C4-2B (cell line): Measurements from ENCODE around the gene CPLX1.
"Not testable (repeated sequence)": the region's sequence is repeated elsewhere in the genome, so short reads cannot be mapped to it uniquely, and the experiment has no call there.

Experiments used
- H3K27ac ChIP-seq: fragments of 450-650 bp; 2 replicates; pipeline ENCODE4 v1.5.1; 2017
- ZFX ChIP-seq: fragments of 450-650 bp; IDR thresholded peaks from 2 replicates; pipeline ENCODE4 v1.6.1; 2017
- TF ChIP-seq, protein P1 (sequence below): fragments of 450-650 bp; conservative IDR thresholded peaks from 2 replicates; pipeline ENCODE4 v1.5.1; 2017; ENCODE audit warnings: mild to moderate bottlenecking

Gene CPLX1

DNA sequence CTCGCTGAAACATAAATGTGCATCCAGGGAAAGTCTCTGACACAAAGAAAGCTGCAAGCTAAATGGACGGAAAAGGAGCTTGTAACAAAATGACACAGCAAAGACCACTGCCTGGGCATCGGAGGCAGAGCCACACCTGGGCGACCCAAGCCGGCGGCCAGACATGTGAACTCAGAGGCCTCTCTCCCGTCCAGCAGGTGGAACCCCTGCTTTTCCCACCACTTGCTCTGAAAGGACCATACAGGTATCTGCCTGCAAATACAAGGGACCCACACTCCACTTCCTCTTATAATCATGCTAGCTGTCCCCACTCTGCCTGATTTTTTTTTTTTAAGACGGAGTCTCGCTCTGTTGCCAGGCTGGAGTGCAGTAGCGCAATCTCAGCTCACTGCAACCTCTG, 12.0 kb downstream of the CPLX1 start:
- TF ChIP-seq, protein P1, sequence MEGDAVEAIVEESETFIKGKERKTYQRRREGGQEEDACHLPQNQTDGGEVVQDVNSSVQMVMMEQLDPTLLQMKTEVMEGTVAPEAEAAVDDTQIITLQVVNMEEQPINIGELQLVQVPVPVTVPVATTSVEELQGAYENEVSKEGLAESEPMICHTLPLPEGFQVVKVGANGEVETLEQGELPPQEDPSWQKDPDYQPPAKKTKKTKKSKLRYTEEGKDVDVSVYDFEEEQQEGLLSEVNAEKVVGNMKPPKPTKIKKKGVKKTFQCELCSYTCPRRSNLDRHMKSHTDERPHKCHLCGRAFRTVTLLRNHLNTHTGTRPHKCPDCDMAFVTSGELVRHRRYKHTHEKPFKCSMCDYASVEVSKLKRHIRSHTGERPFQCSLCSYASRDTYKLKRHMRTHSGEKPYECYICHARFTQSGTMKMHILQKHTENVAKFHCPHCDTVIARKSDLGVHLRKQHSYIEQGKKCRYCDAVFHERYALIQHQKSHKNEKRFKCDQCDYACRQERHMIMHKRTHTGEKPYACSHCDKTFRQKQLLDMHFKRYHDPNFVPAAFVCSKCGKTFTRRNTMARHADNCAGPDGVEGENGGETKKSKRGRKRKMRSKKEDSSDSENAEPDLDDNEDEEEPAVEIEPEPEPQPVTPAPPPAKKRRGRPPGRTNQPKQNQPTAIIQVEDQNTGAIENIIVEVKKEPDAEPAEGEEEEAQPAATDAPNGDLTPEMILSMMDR: no peak
- no peak for TF ChIP-seq ZFX
- no peak overlapping the region for H3K27ac ChIP-seq

GRCh38 chr4:808860-809570, 16.9 kb downstream of the CPLX1 start:
- no peak for TF ChIP-seq ZFX
- TF ChIP-seq, protein P1: no peak
- H3K27ac ChIP-seq: no peak overlapping the region

DNA sequence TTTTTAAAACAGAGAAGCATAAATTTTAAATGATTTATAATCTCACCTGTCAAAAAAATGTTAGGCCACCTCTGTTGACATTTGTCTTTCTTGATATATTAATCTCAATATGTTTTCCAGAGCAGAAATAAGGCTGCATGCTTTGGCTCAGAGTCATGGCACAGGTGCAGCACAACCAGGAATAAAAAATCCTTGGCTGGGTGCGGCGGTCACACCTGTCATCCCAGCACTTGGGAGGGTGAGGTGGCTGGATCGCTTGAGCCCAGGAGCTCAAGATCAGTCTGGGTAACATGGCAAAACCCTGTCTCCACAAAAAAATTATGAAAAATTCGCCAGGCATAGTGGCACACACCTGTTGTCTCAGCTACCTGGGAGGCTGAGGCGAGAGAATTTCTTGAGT, 18.1 kb downstream of the CPLX1 start:
- H3K27ac ChIP-seq: no peak overlapping the region
- no peak for TF ChIP-seq ZFX
- TF ChIP-seq, protein P1: no peak

- H3K27ac ChIP-seq: not testable (repeated sequence)
These were observed 18.9 kb downstream of the CPLX1 start for GRCh38 chr4:806979-807378.

GRCh38 chr4:804804-805203, 21.1 kb downstream of the CPLX1 start:
- H3K27ac ChIP-seq: no peak overlapping the region
- no peak for TF ChIP-seq ZFX
- TF ChIP-seq, protein P1: no peak

DNA sequence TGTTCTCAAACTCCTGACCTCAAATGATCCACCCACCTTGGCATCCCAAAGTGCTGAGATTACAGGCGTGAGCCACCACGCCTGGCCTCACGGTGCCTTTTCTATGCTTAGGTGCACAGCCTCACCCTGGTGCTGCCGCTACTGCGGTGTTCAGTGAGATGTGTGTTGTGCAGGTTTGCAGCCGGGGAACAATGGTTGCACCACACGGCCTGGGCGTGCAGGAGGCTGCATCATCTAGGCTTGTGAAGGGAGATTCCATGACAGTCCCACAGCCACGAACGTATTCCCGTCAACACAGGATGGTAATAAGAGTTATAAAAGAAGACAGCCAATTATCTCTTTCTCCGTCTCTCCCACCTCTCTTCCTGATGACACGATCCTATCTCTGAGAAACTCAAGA, 22.0 kb downstream of the CPLX1 start:
- TF ChIP-seq, protein P1: no peak
- TF ChIP-seq ZFX: no peak
- H3K27ac ChIP-seq: no peak overlapping the region

DNA sequence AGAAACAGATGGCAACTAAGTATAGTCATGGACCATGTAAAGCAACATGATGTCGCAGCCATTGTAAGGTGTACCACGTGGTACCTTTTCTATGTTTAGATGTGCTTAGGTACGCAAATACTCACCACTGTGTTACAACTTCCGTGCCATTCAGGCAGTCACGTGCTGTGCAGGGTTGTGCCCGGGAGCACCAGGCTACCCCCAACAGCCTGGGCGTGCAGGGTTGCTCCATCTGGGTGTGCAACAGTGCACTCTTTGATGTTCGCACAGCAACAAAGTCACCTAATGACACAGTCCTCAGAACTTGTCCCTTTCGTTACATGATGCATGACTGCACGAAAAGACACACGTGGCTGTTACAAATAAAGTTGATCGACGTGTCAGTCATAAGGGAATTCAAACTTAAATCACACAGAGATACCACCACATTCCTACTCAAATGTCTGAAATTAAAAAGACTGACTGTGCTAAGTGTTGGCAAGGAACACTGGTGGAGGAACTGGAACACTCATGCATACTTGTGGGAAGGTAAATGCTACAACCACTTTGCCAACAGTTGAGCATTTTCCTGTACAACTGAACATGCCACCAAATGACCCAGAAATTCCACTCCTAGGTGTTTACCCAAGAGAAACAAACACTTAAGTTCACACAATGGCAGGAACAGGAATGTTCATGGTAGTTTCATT, 24.3 kb downstream of the CPLX1 start:
- TF ChIP-seq, protein P1: no peak
- no peak for TF ChIP-seq ZFX

More for the DNA sequence above, 24.3 kb downstream of the CPLX1 start:
- no peak overlapping the region for H3K27ac ChIP-seq
